Left ventricle myocardium superior (tissue), 1 donor: ENCODE results near the gene SGF29. TPM values are rescaled to one million over a fixed set of nuclear protein-coding genes. Genes with fewer than 3 reads are reported as not detected.
"Not testable (repeated sequence)": the region's sequence is repeated elsewhere in the genome, so short reads cannot be mapped to it uniquely, and the experiment has no call there.

ENCODE experiments used
- ATAC-seq: fragments of 200-7000 bp; cut with Tn5 transposase; one replicate; pipeline ENCODE4 v1.9.1; 2020; ENCODE audit warnings: mild to moderate bottlenecking, moderate library complexity
- DNase-seq: peaks from one replicate; pipeline ENCODE4 v3.0.0-alpha.2; 2020
- intact Hi-C: fragments of 100-400 bp; cut with micrococcal nuclease; formaldehyde crosslinking; loops from one replicate; pipeline ENCODE4 v1.11.0; 2022
- total RNA-seq: library from RNA; stranded (reverse); fragmentation: NEBNext Ultra II Directional; extraction: Animal tissue kit (Norgen Biotek cat#: 25700); gene quantifications from one replicate; pipeline ENCODE4 v1.2.1, GENCODE V29; 2021
- donor health status: DM: no; HTN: yes; CAD: no; lungs with severe emphysema.

The SGF29 gene
- total RNA-seq, 1 donor from 2014 or later: 20.4 TPM

DNA sequence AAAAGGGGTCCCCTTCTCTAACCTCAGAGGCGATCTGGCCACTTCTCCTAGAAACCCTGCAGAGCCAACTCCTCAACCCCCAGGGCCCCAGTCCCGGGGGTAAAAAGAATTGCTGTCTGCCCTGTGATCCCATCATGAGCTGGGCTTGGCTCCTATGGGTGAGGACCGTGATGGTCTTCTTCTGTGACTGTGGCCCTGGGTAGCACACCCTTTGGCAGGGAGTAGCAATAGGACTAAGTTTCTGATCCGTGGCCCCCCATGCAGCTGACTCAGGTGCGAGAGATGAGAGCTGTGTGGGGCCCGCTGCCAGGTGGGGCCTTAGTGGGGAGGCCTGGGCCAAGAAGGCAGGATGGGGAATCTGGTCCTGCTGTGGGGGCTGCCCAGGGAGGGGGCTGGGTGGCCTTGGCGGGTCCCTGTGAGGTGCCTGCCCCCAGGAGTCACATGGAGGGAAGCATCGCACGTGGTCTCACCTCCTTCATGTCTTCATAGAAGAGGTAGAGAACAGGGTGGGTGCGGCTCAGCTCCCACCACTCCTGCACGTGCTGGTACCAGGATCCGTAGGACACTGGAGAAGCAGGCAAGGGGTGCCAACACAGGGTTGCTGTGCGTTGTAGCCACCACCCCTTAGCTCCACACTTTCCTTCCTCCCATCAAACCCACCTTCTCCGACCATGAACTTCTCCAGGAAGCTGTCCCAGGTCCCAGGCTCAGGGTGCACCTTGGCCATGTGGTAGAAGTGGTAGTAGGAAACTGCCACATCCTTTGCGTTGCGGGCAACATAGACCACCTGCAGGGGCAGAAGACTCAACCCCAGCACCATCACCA is 52.8 kb downstream of the SGF29 start:
- intact Hi-C loops: no loop called here
- DNase-seq (no peak), ATAC-seq (no peak)

DNA sequence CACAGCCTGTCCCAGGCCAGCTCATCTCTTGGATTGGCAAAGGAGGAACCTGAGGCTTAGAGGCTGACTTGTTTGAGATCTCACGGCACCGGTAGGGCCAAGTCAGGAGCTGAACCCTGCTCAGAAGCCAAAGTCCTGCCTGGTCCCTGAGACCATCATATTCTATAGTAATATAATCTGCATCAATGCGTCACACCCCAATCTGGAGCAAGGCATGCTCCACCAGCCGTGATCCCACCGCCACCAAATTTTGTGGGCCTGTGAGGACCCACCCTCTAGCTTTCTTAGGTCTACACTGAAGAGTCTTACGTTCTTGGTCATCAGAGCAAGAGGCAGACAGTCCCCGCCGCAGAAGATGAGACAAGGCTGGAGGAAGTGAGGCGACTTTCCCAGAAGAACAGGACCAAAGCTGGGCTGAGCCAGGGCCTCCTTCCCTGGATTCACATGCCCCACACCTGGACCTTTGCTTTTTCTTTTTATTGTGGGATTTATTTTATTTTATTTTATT is 53.5 kb downstream of the SGF29 start:
- intact Hi-C loops: no loop called here
- no peak for ATAC-seq
- DNase-seq: no peak

DNA sequence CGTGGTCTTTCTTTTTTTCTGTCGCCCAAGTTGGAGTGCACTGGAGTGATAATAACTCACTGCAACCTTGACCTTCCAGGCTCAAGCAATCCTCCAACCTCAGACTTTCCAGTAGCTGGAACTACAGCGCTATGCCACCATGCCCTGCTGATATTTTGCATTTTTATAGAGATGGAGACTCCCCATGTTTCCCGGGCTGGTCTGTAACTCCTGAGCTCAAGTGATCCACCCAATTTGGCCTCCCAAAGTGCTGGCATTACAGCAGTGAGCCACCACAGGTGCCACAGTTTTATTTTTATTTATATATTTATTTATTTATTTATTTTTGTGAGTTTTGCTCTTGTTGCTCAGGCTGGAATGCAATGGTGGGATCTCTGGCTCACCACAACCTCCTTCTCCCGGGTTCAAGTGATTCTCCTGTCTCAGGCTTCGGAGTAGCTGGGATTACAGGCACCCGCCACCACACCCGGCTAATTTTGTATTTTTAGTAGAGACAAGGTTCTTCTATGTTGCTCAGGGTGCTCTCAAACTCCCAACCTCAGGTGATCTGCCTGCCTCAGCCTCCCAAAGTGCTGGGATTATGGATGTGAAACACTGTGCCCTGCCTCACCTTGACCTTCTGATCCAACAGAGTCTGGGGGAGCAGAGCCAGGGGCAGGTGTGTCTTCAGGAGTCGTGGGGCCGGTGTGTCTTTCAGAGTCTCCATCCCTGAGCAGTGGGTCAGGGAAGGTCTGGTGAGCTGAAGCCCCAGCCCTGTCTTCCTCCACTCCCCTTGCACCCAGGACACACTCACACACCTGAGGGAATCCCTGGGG is 54.2 kb downstream of the SGF29 start:
- ATAC-seq, DNase-seq, intact Hi-C loops: not testable (repeated sequence)

DNA sequence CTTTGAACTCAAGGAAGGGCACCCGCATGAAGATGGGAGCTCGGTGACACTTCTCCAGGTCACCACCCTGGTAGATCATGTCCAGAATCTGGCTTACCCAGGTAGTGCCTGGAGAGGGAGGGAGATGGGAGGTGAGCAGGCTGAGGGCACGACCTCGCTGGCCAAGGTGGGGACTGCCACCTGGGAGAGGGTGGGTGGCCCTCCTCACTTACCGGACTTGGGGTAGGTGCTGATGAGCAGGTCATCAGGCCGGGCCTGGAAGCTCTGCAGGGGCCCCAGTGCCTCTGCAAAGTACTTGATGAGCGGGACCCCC is 54.7 kb downstream of the SGF29 start:
- intact Hi-C loops, DNase-seq, ATAC-seq: not testable (repeated sequence)

DNA sequence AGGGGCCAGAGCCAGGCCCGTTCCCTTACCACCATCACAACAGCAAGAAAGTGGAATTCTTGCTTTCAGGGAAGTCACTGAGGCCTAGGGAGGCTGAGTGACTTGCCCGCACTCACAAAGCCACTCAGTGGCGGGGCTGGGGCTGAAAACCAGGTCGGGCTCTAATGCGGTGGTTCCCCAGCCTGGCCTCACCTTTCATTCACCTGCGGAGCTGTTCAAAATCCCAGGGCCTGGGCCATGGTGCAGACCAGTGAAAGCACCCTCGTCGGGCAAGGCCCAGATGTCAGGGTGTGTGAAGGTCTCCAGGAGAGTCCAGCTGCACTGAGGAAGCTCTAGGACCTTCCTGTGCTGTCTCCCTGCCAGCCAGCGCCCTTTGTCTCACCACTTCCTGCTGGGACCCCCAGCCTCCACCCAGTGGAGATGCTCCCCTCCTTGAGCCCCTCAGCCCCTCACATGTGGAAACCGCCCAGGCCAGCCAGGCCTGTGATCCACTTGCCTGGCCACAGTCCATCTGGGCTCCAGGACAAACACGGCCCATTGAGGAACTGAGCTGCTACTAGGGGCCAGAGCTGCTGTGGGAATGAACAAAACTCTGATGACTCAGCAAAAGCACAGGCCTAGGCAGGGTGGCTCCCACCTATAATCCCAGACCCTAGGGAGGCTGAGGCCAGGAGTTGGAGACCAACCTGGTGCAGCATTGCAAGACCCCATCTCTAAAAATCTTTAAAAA is 55.3 kb downstream of the SGF29 start:
- DNase-seq: peak; percentile 48
- intact Hi-C loops: not testable (repeated sequence)
- peak; percentile 42 for ATAC-seq

DNA sequence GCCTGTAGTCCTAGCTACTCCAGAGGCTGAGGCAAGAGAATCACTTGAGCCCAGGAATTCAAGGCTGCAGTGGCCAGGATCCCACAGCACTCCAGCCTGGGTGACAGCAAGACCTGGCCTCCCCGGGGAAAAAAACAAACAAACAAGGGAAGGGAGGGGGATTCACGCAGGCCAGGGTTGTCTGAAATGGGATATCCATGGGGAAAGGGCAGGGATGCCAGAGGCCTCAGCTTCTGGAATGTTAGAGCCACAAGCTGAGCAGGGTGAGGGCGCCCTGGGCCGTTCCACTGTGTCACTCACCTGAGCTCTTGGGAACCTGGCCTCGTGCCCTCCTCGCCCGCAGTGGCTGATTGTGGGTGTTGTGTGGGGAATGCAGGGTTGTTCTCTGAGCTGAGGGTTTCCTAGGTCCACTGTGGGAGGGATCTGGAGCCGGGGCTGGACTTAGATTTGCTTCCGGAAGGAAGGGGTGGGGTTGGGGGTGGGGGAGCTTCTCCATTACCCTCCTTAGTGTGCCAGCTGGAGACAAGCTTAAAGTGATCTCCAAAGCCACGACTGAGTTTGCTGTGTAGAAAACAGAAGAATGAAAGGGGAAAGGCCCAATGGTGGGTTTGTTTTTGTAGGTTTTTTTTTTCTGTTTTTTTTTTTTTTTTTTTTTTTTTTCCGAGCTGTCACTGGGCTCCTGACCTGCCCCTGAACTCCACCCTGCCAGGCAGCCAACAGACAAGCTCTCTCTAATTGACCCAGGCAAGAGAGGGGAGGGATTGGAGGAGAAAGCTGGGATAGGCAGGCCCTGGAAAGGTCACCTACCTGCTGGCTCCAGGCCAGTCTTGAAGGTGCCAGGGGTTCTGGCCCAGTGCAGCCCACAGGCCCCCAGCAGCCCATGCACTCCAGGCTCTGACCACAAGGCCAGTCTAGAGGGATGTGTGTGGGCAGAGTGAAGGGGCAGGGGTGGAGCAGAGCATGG is 56.2 kb downstream of the SGF29 start, which contains the start of gene SULT1A1:
SULT1A1 (minus strand) TSS at position 414 of the 964 bp plus-strand sequence. CDS start 1,189 bp downstream, outside the sequence.
- peak; percentile 76 for DNase-seq
- peak; percentile 83 for ATAC-seq
- intact Hi-C loops: no loop called here

DNA sequence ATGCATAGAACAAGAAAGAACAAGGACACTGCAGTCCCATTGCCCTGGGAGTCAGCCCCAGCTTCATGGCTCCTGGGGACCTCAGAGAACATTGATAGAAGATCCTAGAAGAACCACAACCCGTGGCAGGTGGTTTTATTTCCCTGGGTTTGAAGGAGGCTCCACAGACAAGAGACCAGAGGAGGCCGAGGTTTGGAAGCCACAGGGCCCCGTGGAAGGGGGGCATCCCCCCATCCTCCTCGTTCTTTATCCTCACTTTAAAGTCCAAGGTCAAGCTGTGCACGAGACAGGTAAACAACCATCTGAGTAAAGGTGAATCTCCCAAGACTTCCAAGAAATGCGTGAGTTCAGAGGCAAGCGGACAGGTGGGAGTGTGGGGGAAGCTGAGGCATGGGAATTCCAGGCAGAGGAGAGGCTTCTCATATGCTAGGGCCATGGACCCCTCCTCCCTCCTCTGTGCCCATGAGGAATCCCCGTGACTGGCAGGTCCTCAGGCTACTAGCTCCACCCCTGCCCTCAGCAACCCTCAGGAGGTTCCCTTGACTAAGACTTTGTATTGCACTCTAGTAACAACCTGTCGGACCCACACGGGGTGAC is 57.0 kb downstream of the SGF29 start:
- DNase-seq: no peak
- intact Hi-C loops: no loop called here
- no peak for ATAC-seq

DNA sequence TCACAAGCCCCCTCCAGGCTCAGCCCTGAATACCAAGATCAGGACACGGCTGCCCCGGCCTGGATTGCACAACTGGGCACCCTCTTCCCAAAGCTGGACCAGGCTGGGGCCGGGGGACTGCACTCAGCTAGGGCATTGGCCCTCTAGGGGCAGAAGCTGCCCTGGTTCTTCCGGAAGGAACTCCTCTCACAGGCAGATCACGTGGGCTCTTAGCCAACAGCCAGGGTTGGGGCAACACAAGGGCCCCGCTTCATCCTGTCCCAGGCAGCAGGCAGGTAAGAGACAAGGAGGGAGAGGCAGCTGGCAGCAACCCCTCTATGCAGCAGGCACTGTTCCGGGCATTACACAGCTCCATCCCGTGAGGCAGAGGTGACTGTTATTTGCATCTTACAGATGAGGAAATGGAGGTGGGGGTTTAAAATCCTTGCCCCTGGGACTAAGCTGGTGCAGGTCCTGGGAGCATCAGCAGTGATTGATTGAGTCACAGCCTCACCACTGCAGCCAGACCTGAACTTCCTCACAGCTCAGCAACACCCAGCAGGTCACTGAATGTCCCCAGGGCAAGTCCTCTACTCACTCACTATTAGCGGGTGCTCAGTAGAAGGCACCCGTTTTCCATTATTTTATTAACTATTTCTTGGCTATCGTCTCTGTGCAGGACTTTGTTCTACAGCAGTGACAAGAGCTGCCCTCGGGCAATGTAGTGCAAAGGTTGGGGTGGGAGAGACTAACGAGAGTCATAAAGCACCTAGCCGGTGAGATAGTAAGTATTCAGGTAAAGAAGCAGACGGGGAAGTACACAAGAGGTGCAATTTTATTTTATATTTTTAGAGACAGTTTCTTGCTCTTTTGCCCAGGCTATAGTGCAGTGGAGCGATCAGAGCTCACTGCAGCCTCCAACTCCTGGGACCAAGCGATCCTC is 58.9 kb downstream of the SGF29 start:
- ATAC-seq, intact Hi-C loops, DNase-seq: not testable (repeated sequence)

DNA sequence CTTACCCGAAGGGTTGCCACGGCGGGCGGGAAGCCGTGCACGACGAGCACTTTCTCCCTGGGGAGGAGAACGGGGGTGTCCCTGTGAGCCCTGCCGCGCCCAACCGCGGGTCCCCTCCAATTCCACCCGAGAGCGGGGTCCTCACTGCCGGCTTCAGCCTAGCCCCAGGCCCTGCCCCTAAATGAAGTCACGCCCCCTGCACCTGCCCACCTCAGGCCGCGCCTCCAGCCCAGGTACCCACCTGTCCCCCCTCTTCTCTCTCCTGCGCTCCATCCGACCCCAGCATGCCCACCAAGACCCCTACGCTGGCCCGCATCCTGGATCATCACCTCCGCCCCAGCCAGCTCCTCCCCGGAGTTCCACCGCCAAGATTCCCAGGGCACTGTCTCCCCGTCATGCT is 60.2 kb downstream of the SGF29 start:
- ATAC-seq: not testable (repeated sequence)

DNA sequence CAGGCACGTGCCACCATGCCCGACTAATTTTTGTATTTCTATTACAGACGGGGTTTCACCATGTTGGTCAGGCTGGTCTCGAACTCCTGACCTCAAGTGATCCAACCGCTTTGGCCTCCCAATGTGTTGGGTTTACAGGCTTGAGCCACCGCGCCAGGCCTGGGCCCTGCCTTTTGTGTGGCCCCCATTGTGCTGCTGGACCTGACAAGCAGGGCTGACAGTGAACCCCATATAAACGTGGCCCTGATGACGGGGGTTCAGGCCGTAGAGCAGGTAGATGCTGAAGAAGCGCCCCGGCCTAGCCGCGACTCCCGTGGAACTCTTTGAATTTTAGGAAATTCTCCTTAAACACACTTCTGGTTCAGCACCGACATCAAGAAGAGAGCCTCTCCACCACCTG is 60.8 kb downstream of the SGF29 start:
- intact Hi-C loops, ATAC-seq, DNase-seq: not testable (repeated sequence)

More for the DNA sequence above, 60.2 kb downstream of the SGF29 start:
- intact Hi-C loops, DNase-seq: not testable (repeated sequence)

DNA sequence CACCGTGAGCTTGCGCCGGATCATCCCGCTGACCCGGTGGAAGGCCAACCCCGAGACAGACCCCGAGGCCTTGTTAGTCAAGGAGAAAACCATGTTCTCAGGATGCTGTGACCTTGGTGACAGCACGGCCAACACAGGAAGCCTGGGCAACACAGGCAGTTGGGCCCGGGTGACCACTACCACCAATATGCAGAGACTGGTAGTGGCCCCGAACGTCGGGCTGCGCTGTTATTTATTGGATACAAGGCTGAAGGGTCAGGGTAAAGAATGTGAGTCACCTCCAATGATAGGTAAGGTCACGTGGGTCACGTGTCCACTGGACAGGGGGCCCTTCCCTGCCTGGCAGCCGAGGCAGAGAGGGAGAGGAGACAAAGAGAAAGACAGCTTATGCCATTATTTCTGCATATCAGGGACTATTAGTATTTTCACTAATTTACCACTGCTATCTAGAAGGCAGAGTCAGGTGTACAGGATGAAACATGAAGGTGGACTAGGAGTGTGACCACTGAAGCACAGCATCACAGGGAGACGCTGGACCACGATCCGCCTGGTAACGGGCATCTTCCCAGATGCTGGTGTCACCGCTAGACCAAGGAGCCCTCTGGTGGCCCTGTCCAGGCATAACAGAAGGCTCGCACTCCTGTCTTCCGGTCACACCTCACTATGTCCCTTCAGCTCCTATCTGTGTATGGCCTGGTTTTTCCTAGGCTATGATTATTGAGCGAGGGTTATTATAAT is 61.9 kb downstream of the SGF29 start:
- ATAC-seq (peak; percentile 49), DNase-seq (peak; percentile 77)
- intact Hi-C loops: not testable (repeated sequence)

DNA sequence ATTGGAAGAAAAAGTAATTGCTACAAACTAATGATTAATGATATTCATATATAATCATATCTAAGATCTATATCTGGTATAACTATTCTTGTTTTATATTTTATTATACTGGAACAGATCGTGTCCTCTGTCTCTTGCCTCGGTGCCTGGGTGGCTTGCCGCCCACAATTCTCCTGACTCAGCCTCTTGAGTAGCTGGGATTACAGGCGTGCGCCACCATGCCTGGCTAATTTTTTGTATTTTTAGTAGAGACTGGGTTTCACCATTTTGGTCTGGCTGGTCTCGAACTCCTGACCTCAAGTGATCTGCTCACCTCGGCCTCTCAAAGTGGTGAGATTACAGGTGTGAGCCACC is 62.5 kb downstream of the SGF29 start:
- ATAC-seq, DNase-seq, intact Hi-C loops: not testable (repeated sequence)

DNA sequence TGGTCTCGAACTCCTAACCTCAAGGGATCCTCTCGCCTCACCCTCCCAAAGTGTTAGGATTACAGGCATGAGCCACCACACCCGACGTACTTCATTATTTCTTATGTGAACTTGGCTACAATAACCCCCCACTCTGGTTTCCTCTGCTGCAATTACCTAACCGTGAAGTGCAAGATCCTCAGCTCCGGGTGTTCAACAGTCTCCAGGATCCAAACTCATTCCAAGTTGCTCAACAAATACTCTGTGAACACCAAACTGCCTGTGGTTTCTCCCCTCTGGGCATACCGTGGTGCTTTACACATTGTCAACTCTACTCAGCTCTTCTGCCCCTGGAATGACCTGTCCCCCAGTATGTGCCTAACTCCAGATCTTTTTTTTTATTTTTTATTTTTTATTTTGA is 62.9 kb downstream of the SGF29 start:
- DNase-seq (no peak), ATAC-seq (no peak)
- intact Hi-C loops: no loop called here

DNA sequence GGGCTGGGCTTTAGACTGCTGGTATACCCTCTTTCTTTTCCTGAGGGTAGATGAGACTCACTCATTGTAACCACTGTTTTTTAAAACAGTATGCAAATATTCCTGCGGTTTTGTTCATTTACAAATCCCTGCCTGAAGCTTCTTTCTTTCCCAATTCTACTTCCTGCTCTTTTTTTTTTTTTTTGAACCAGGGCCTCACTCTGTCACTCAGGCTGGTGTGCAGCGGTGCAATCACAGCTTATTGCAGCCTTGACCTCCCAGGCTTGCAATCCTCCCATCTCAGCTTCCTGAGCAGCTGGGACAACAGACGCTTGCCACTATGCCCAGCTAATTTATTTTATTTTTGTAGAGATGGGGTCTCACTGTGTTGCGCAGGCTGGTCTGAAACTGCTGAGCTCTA is 64.2 kb downstream of the SGF29 start:
- ATAC-seq: no peak

DNA sequence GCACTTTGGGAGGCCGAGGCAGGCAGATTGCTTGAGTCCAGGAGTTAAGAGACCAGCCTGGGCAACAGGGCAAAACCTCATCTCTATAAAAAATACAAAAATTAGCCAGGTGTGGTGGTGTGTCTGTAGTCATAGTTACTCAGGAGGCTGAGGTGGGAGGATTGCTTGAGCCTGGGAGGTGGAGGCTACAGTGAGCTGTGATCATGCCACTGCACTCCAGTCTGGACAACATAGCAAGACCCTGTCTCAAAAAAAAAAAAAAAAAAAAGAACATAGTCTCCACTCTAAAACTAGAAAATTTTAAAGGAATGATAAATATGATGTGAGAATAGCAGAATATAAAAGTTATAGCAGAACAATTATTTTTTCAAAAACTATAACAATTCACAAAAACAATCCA is 66.6 kb downstream of the SGF29 start:
- ATAC-seq, intact Hi-C loops, DNase-seq: not testable (repeated sequence)

More for the DNA sequence above, 64.2 kb downstream of the SGF29 start:
- DNase-seq: no peak
- intact Hi-C loops: no loop called here

DNA sequence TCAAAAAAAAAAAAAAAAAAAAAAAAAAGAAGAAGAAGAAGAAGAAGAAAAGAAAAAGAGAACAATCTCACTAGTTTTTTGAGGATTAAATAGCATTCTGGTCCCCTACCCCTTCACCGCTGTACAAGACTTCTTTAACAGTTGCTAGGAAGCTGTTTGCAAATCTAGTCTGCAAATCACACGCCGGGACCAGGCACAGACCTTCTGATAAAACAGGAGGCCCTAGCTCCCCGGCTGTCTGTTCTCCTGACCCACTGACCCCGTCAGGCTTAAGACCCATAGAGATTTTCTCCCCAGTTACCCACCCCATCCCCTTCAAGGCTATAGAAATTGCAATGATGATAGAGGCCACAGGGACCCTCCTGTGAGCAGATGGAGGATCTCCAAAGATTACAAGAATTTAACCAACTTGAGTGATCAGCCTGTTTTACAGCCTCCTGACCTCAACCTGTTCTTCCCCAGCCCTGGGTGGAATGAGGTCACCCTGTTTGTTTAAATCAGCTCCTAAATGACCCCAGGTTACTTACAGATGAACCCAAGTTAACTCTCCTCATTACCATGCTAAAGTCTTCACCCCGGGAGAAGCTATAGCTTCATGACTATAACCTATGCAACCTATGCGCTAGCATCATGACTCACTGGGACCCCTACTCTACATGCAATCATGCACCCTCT is 67.9 kb downstream of the SGF29 start:
- DNase-seq (no peak), ATAC-seq (no peak)
- intact Hi-C loops: no loop called here
